HG02759 (cell line): ENCODE data around the gene CTSC.

Experiments
- ATAC-seq: cut with Tn5 transposase; IDR thresholded peaks from one replicate; pipeline ENCODE4 v1.9.1; 2021; ENCODE audit warnings: mild to moderate bottlenecking, moderate library complexity; ENCODE audit not compliant: unreplicated experiment

CTSC gene

DNA sequence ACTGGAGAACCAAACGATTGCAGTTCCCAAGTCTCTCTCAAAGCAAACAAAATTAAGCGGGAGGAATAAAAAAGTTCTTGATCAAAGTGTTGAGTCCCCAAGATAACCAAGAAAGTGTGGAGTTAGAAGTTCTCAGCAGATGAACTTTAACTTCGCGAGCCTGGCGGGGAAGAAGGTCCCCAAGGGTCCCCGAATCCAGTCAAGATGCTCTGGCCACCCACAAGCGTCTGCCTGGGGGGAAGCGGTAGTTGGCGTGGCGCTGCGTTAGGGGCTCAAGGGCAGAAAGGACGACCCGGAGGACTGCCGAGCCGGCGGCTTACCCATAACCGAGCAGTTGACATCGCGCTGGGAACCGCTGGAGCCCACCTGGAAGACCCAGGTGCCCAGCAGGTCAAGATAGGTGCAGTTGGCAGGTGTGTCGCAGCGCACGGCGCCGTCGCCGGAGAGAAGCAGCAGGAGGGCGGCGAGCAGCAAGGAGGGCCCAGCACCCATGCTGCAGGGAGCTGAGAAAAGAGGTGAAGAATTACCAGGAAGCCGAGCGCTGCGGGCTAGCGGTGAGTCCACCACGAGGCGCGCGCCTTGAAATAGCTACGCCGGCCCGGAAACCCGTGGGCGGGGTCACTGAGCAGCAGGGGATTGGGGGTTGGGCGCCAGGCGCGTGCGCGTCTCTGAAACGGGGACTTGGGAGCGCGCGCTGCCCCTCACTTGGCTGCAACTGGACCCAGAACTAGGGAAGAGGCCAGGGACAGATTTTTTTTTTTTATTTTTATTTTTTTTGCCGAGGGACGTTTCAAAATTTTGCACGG lies at the start of gene CTSC:
CTSC (minus strand) TSS at position 556 of the 806 bp plus-strand sequence; CDS start at position 492, 64 bp downstream.
- ATAC-seq, result peak; percentile 91

DNA sequence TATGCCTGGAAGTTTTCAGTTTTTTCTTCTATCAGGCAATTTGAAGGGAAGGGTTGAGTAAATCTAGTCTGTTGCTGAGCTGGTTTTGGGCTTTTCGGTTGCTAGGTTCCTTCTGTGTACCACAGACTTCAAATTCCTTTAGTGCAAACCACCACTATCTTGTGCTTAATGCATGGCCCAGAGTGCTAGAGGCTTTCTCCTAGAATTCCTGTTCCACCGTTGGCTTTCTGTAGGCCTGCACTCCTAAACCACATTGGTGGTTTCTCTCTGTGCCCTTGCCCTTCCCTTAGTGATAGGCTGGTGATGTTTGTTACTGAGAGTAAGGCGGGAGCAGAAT lies 47.1 kb upstream of the CTSC start:
- no peak for ATAC-seq

DNA sequence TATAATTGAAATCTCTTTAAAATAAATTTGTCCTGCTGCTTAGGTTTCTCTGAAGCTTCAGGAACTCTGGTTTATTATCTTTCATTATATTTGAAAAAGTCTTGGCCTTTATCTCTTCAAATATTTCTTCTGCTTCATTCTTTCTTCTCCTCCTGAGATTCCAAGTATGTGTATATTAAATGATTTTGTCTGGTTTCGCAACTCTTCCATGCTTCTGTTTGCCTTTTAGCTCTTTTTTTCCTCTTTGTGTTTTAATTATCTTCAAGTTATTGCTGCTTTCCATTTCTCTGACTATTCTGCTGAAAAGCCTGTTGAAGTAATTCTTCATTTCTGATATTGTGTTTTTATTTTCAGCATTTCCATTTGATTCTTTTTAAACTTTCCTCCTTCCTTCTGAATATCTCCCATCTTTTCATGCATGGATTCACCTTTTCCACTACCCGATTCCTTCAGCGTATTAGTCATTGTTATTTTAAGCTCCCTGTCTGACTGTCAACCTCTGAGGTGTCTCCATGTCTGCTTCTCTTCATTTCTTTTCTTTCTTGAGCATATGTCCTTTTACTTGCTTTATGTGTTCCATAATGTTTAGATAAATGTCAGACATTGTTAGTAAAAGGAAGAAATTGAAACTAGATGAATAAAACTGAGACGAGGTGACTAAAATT lies 46.6 kb upstream of the CTSC start:
- no peak for ATAC-seq

DNA sequence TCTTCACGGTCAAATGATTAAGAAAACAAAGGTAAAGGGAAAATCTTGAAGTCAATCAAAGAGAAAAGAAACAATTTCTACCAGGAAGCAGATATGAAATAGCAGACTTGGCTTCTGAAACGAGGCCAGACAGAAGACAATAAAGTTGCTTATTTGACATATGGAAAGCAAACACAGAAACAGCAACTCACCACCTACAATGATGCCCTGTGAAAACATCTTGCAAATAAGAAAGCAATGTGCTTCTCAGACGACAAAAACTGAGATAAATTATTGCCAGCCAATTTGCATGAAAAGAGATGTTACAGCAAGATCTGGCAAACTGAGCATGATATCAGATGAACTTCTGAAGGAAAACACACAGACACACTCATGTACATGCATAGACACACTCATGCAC lies 45.9 kb upstream of the CTSC start:
- ATAC-seq, result no peak

DNA sequence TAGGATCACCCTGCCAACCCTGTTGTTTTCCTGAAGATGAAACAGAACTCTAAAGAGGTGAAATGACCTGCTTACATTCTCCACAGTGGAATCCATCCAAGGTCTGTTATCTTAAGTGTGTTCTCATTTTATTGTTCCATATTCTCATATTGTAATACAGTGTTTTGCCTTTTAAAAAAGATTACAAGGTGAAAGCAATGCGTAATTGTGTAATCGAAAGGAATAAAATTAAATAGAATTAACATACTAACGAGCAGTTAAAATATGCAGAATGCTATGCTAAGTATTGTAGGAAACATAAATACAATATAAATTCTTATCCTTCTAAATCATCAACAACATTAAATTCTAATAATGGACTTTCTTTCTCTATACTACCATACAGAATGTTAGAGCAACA lies 41.6 kb upstream of the CTSC start:
- no peak for ATAC-seq

DNA sequence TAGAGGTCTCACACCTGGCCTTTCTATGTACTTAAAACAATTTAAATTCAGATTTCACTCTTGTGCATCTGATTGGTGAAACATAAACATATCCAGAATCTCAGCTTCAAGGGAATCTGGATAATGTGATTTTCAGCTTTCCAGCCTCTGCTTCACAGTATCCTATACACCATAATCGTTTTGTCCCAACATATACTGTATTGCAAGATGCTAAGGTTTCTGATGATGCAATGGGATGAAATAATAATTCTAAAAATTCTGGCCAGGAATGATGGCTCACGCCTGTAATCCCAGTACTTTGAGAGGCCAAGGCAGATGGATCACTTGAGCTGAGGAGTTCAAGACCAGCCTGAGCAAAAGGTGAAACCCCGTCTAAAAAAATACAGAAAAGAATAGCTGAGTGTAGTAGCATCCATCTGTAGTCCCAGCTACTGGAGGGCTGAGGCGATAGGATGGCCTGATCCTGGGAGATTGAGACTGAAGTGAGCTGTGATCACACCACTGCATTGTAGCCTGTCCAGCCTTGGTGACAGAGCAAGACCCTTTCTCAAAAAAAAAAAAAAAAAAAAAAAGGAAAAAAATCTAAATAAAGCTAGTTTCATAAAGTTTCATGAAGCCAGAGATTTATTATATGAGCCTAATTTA lies 41.0 kb upstream of the CTSC start:
- no peak for ATAC-seq

DNA sequence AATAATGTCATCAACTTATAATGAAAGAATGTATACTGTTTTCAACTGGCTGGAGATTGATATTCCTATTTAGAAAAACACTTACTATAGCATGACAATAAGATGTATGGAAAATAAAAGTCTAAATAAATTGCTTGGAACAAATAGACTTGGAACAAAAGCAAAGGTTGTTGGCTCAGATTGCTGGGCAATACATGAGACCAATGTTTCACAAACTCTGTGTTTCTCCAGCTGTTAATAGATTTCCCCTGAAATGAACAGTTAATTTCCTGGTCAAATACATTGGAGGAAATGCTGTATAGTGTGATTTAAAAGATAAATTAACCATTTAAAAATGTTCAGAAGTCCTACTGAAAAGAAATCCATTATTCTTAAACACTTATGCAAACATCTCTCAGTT lies 40.1 kb upstream of the CTSC start:
- ATAC-seq, result no peak

DNA sequence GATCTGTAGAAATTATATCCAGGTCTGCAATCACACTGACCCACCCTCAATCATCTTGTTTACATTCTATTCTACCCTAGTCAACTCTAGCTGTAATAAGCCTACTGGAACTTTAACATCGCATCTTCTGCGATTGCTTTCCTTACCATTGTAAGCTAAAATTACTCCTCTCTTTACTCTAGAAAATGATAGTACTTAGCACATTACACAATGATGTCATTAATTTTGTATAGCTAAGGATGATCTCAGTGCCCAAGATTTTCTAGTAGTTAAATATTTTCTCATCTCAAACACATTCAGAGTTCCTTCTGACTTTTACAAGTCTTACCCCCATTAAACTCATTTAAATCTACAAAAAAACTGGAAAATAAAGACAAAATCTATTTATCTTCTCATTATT lies 39.6 kb upstream of the CTSC start:
- no peak for ATAC-seq

DNA sequence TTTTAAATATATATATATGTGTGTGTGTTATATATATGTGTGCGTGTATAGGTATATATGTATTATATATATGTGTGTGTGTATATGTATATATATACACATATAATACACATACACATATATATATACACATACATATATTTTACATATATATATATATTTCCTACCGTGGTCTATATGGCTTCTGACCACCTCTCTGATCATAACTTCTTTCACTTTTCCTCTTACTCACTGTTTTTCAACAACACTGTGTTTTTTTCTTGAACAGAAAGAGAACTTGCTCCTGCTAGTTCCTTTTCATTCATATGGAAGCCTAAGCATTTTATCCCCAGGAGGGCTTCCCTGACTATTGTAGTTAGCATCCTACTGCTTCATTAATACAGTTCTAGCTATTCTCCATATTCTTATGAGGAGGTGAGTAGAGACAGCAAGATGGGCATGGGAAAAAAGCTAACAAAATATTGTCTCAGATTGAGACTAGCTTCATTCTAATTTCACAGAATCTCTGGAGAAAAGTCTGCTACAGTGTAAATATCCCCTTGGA lies 38.5 kb upstream of the CTSC start:
- ATAC-seq, result no peak

DNA sequence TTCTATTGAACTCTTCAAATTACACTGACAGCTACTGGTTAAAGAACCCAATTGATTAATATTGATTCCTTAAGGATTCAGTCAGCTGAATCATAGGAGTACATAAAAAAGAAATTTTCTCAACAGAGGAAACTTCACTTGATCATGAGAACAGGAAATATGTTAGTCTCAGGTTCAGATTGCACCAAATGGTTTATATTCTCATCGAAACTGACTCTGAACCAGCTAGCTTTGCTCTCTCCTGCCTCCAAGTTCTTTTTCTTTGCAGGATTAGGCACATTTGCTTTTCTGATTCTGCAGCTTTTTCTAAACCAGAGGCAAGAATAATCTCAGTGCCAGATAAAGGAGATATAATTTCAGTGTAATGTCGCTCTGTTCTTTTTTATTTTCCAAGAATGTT lies 33.2 kb upstream of the CTSC start:
- no peak for ATAC-seq

- no peak for ATAC-seq
Observed at GRCh38 chr11:88367310-88367709, 29.8 kb upstream of the CTSC start.

DNA sequence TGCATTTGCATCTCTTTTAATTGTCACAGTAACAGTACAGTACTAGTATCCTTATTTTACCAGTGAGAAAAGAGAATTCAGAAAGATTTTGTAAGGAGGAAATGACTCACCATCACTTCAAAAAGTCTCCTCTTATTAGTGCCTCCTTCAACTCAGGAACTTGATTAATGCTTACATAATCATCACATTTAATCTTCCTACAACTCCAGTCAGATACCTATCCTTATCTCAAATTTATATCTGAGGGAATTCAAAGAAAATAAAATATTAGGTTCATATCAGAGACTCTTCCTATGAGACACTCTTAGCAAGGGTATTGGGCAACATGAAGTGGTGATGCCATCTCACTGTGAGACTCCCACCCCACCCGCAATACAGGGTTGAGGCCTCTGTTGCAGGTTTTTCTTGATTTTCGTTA lies 26.1 kb upstream of the CTSC start:
- ATAC-seq, result no peak

GRCh38 chr11:88363004-88363403 lies 25.5 kb upstream of the CTSC start:
- no peak for ATAC-seq

DNA sequence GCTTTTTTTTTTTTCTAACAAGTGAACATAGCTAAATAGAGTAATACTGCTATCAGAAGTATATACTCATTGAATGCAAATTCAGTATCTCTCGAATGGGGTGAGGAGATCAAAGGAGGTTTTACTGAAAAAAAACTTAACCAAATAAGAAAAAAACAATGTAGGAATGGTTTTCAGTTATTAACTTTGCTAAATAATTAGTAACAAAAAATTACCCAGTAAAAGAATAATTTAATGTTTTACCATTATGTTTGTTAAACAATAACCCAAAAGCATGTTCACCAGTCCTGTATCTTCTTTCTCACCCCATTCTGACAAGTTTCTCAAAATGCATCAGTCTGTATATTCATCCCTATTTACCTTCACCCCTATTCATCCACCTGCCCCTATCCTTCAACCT lies 22.6 kb upstream of the CTSC start:
- ATAC-seq, result peak; percentile 15

DNA sequence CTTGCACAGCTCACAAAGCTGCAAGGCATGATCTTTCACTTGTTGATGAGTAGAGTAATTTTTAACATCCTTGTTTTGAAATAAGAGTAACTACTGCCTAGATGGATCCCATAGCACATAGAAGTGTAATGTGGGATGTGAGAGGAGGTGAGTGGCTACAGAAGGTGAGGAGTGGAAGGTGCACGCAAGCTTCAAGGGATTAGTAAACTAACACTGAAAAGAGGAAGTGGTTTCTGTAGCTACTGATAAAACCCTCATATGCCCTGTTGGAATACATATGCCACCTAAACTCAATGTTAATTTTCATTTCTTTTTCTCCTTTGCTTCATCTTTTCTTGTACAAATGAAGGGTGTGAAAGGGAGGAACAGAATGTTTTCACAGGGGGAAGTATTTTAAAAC lies 22.0 kb upstream of the CTSC start:
- ATAC-seq, result peak; percentile 69

GRCh38 chr11:88359114-88359513 lies 21.6 kb upstream of the CTSC start:
- ATAC-seq, result no peak

- no peak for ATAC-seq
Observed at GRCh38 chr11:88358040-88358431, 20.5 kb upstream of the CTSC start.

DNA sequence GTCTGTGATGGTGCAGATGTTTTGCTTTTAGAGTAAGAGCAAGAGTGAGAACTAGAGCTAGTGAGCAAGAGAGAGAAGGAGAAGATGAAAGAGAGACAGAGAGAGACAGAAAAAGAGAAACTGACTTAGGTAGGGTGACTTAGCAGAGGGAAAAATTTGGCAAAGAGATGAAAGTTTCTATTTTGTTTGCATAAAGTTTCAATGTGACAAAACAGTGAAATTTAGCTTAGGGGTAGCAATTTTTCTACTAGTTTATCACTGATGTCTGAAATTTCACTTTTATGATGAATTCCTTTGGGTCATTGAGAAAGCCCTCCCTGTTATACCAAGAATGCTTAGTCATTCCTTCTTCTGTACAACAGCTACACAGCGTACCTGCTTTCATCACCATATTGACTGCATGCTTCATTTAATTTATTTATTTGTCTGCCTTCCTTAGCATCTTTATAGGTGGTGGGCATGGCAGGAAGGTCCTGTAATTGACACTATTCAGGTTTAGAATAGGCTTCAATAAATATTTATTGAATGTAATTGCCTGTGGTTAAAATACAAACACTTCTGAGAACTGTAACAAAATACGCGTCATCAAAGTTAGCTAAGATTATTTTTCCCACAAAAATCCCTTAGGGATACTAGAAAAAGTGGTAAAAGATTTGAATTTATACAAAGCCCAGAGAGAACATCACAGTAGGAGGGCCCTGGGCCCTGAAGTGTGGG lies 19.9 kb upstream of the CTSC start:
- peak; percentile 60 for ATAC-seq

- ATAC-seq, result no peak
Observed at GRCh38 chr11:88355887-88356286, 18.4 kb upstream of the CTSC start.

- ATAC-seq, result no peak
Observed at GRCh38 chr11:88354912-88355311, 17.4 kb upstream of the CTSC start.

GRCh38 chr11:88353835-88354496 lies 16.4 kb upstream of the CTSC start:
- ATAC-seq, result peak; percentile 36
